H9 (cell line): ENCODE measurements around the gene NT5DC4. TPM values are rescaled to one million over a fixed set of nuclear protein-coding genes. Genes with fewer than 3 reads are reported as not detected.

Experiments
- DNase-seq: peaks from one replicate; pipeline ENCODE4 v3.0.0-alpha.2; 2017
- H2AFZ ChIP-seq: one replicate; pipeline ENCODE4 v1.6.1; 2013; ENCODE audit warnings: mild to moderate bottlenecking, low read length, control low read depth, moderate library complexity
- H2AK5ac ChIP-seq: 2 replicates; pipeline ENCODE4 v1.6.1; 2013; ENCODE audit warnings: low read length, control low read depth, mixed read lengths; ENCODE audit not compliant: insufficient read length
- H2BK120ac ChIP-seq: one replicate; pipeline ENCODE4 v1.6.1; 2013; ENCODE audit warnings: low read depth, mild to moderate bottlenecking, low read length, control low read depth, inconsistent platforms; ENCODE audit not compliant: poor library complexity, severe bottlenecking
- H2BK12ac ChIP-seq: 2 replicates; pipeline ENCODE4 v1.6.1; 2013; ENCODE audit warnings: low read length, control low read depth, mixed read lengths, low read depth; ENCODE audit not compliant: insufficient read length
- H2BK15ac ChIP-seq: 2 replicates; pipeline ENCODE4 v1.6.1; 2013; ENCODE audit warnings: low read depth, low read length, control low read depth
- H2BK20ac ChIP-seq: one replicate; pipeline ENCODE4 v1.6.1; 2013; ENCODE audit warnings: low read depth, mild to moderate bottlenecking, low read length, control low read depth, inconsistent platforms; ENCODE audit not compliant: poor library complexity, severe bottlenecking
- H2BK5ac ChIP-seq: 2 replicates; pipeline ENCODE4 v1.6.1; 2013; ENCODE audit warnings: low read length, control low read depth, mixed read lengths; ENCODE audit not compliant: insufficient read length
- H3K14ac ChIP-seq: 2 replicates; pipeline ENCODE4 v1.6.1; 2013; ENCODE audit warnings: low read length, control low read depth; ENCODE audit not compliant: insufficient read depth
- H3K18ac ChIP-seq: 2 replicates; pipeline ENCODE4 v1.6.1; 2013; ENCODE audit warnings: low read depth, mild to moderate bottlenecking, mixed read lengths, low read length, control low read depth; ENCODE audit not compliant: insufficient read length
- H3K23ac ChIP-seq: 2 replicates; pipeline ENCODE4 v1.6.1; 2013; ENCODE audit warnings: low read length, control low read depth, mixed read lengths, low read depth; ENCODE audit not compliant: insufficient read length
- H3K23me2 ChIP-seq: 2 replicates; pipeline ENCODE4 v1.6.1; 2013; ENCODE audit warnings: low read depth, mild to moderate bottlenecking, mixed read lengths, low read length, control low read depth; ENCODE audit not compliant: insufficient read length, poor library complexity, severe bottlenecking
- H3K27ac ChIP-seq: 2 replicates; pipeline ENCODE4 v1.5.1; 2013; ENCODE audit warnings: low read length, control low read depth, mixed read lengths, low read depth; ENCODE audit not compliant: insufficient read length
- H3K27me3 ChIP-seq: 2 replicates; pipeline ENCODE4 v1.6.1; 2013; ENCODE audit warnings: low read length, control low read depth, inconsistent platforms; ENCODE audit not compliant: insufficient read depth
- H3K4ac ChIP-seq: 2 replicates; pipeline ENCODE4 v1.6.1; 2013; ENCODE audit warnings: low read depth, mild to moderate bottlenecking, control low read depth, inconsistent platforms, low read length, moderate library complexity
- H3K4me1 ChIP-seq: 2 replicates; pipeline ENCODE4 v1.6.1; 2013; ENCODE audit warnings: low read length, control low read depth, inconsistent platforms; ENCODE audit not compliant: insufficient read depth
- H3K4me2 ChIP-seq: 2 replicates; pipeline ENCODE4 v1.6.1; 2013; ENCODE audit warnings: low read length, control low read depth, mixed read lengths; ENCODE audit not compliant: insufficient read length, insufficient read depth
- H3K56ac ChIP-seq: 2 replicates; pipeline ENCODE4 v1.6.1; 2013; ENCODE audit warnings: low read depth, mild to moderate bottlenecking, mixed read lengths, low read length, control low read depth; ENCODE audit not compliant: insufficient read length
- H3K79me1 ChIP-seq: 2 replicates; pipeline ENCODE4 v1.6.1; 2013; ENCODE audit warnings: low read depth, mild to moderate bottlenecking, moderate library complexity, low read length, control low read depth, inconsistent platforms; ENCODE audit not compliant: insufficient read depth, poor library complexity, severe bottlenecking
- H3K79me2 ChIP-seq: 2 replicates; pipeline ENCODE4 v1.6.1; 2013; ENCODE audit warnings: low read length, control low read depth, inconsistent platforms; ENCODE audit not compliant: insufficient read depth
- H3K9ac ChIP-seq: 2 replicates; pipeline ENCODE4 v1.6.1; 2013; ENCODE audit warnings: low read length, control low read depth, mixed read lengths; ENCODE audit not compliant: insufficient read length; ENCODE audit errors: extremely low read depth
- H3K9me3 ChIP-seq: one replicate; pipeline ENCODE4 v1.6.1; 2013; ENCODE audit warnings: low read depth, low read length, inconsistent platforms; ENCODE audit not compliant: control insufficient read depth
- H3T11ph ChIP-seq: one replicate; pipeline ENCODE4 v1.6.1; 2013; ENCODE audit warnings: mild to moderate bottlenecking, low read length, control low read depth, inconsistent platforms
- H4K20me1 ChIP-seq: one replicate; pipeline ENCODE4 v1.6.1; 2013; ENCODE audit not compliant: control insufficient read depth, insufficient read length, insufficient read depth
- H4K5ac ChIP-seq: 2 replicates; pipeline ENCODE4 v1.6.1; 2013; ENCODE audit warnings: low read depth, mild to moderate bottlenecking, mixed read lengths, low read length, control low read depth; ENCODE audit not compliant: insufficient read length
- H4K8ac ChIP-seq: replicated peaks from 2 replicates; pipeline ENCODE4 v1.6.1; 2013; ENCODE audit warnings: low read length, control low read depth, mixed read lengths, low read depth; ENCODE audit not compliant: insufficient read length
- H4K91ac ChIP-seq: 2 replicates; pipeline ENCODE4 v1.6.1; 2013; ENCODE audit warnings: low read depth, mild to moderate bottlenecking, moderate library complexity, mixed read lengths, low read length, control low read depth; ENCODE audit not compliant: insufficient read length
- H3K27ac Mint-ChIP-seq, 3 experiments: 2 replicates in 2 of 3; 3 replicates in 1 of 3; pipeline ENCODE4 v1.8.0; 2020 to 2021; ENCODE audit warnings: mixed read lengths in 3 of 3, mild to moderate bottlenecking in 1 of 3, moderate library complexity in 1 of 3
- H3K27me3 Mint-ChIP-seq: 2 replicates; pipeline ENCODE4 v1.8.0; 2021; ENCODE audit warnings: low read depth, mild to moderate bottlenecking, moderate library complexity, mixed read lengths
- H3K36me3 Mint-ChIP-seq, 3 experiments: 2 replicates in 2 of 3; 3 replicates in 1 of 3; pipeline ENCODE4 v1.8.0; 2020 to 2021; ENCODE audit warnings: low read depth in 3 of 3, mixed read lengths in 3 of 3; ENCODE audit not compliant: insufficient read depth in 1 of 3
- H3K4me1 Mint-ChIP-seq, 2 experiments: 2 replicates each; pipeline ENCODE4 v1.8.0; 2020; ENCODE audit warnings: mixed read lengths in 2 of 2
- H3K4me3 Mint-ChIP-seq, 2 experiments: 2 replicates in 1 of 2; 3 replicates in 1 of 2; pipeline ENCODE4 v1.8.0; 2020 to 2021; ENCODE audit warnings: mild to moderate bottlenecking in 2 of 2, mixed read lengths in 2 of 2, moderate library complexity in 1 of 2
- H3K9me3 Mint-ChIP-seq, 2 experiments: 2 replicates in 1 of 2; 3 replicates in 1 of 2; pipeline ENCODE4 v1.8.0; 2020; ENCODE audit warnings: mild to moderate bottlenecking in 2 of 2, mixed read lengths in 2 of 2, moderate library complexity in 1 of 2
- CTCF ChIP-seq: fragments of 200-600 bp; sonication (generic); conservative IDR thresholded peaks from 3 replicates; pipeline ENCODE4 v1.8.0; 2021; ENCODE audit warnings: antibody characterized with exemption, mild to moderate bottlenecking
- WGBS: extraction: QIAGEN DNeasy Blood & Tissue Kit; methylation state at CpG from one replicate; pipeline ENCODE4 v1.1.7; 2013; ENCODE audit warnings: missing lambda C conversion rate, low lambda C conversion rate, mixed read lengths; ENCODE audit not compliant: insufficient read length; ENCODE audit errors: extremely low coverage; 5-methylcytosine and 5-hydroxymethylcytosine counted together
- total RNA-seq: library from RNA; stranded (reverse); gene quantifications from 2 replicates; pipeline ENCODE4 v1.2.1, GENCODE V29; 2021

Gene NT5DC4
- total RNA-seq, 1 experiment from 2014 or later: not detected

- no peaks in the 10 kb centered on the region for H3K23me2 ChIP-seq
- no peaks in the 10 kb centered on the region for H3K4me1 ChIP-seq
- H3K27me3 ChIP-seq: no peaks in the 10 kb centered on the region
- no peak overlapping the region for H4K8ac ChIP-seq
- peak overlapping the region; percentile 35 for H4K91ac ChIP-seq
- H3K4ac ChIP-seq: no peak overlapping the region
- no peak overlapping the region for H3K4me3 Mint-ChIP-seq
- H3K9ac ChIP-seq: no peak overlapping the region
- no peak overlapping the region for H2BK15ac ChIP-seq
- H3K9me3 ChIP-seq: no peaks in the 10 kb centered on the region
- H3K23ac ChIP-seq: no peak overlapping the region
- peaks cover 6 to 10% of the 10 kb centered on the region in 2 experiments; a peak in 2 of 4 replicates for H3K4me1 Mint-ChIP-seq
- no peak overlapping the region for H2BK120ac ChIP-seq
- no peak overlapping the region for H3K27ac Mint-ChIP-seq
- no peaks in the 10 kb centered on the region for H3K9me3 Mint-ChIP-seq
- no peaks in the 10 kb centered on the region for H3K27me3 Mint-ChIP-seq
- no peaks in the 10 kb centered on the region for H3K79me1 ChIP-seq
- no peak overlapping the region for H2AFZ ChIP-seq
- H3K27ac ChIP-seq: no peak overlapping the region
- no CpG with 5 or more reads among the region's 19 CpGs for WGBS
- no peak overlapping the region for H3T11ph ChIP-seq
- no peak for DNase-seq
- no peaks in the 10 kb centered on the region for H3K79me2 ChIP-seq
- no peaks in the 10 kb centered on the region; a peak in 1 of 7 replicates for H3K36me3 Mint-ChIP-seq
- TF ChIP-seq CTCF: no peak
- no peak overlapping the region for H3K14ac ChIP-seq
- no peak overlapping the region for H2BK5ac ChIP-seq
- no peak overlapping the region for H2BK12ac ChIP-seq
- H3K56ac ChIP-seq: no peak overlapping the region
- no peak overlapping the region for H3K4me2 ChIP-seq
- no peaks in the 10 kb centered on the region for H4K20me1 ChIP-seq
- H4K5ac ChIP-seq: no peak overlapping the region
- no peak overlapping the region for H3K18ac ChIP-seq
- no peak overlapping the region for H2BK20ac ChIP-seq
- no peak overlapping the region for H2AK5ac ChIP-seq
Observed at GRCh38 chr2:112727276-112728028, 6.6 kb downstream of the NT5DC4 start.
